A673 (cell line): Measurements from ENCODE around the gene MIPOL1. TPM values are rescaled to one million over a fixed set of nuclear protein-coding genes. Genes with fewer than 3 reads are reported as not detected.

ENCODE experiments used
- BruUV-seq: library from RNA; stranded (reverse); fragments of 400-500 nt; replicated peaks from 2 replicates; lab custom pipeline; 2021; lab: Mats Ljungman, UMichigan
- CTCF ChIA-PET: fragments of 300-600 bp; sonication (Branson Sonifier 250); formaldehyde crosslinking; loops from one replicate; lab custom pipeline; 2022; ENCODE audit warnings: antibody characterized with exemption; lab: Charles Lee
- POLR2A ChIA-PET: fragments of 300-600 bp; sonication (Branson Sonifier 250); formaldehyde crosslinking; loops from one replicate; lab custom pipeline; 2022; ENCODE audit warnings: antibody characterized with exemption; ENCODE audit not compliant: low non-redundant PET; lab: Charles Lee
- DNase-seq: peaks from one replicate; pipeline ENCODE4 v3.0.0-alpha.2; 2015; ENCODE audit warnings: low spot score
- H3K27ac ChIP-seq: fragments of 200-600 bp; sonication (generic); 2 replicates; pipeline ENCODE4 v1.5.1; 2016; ENCODE audit warnings: mixed run types, low read depth, mild to moderate bottlenecking, mixed read lengths, antibody characterized with exemption, low read length; ENCODE audit not compliant: poor library complexity, severe bottlenecking
- H3K27me3 ChIP-seq: fragments of 200-600 bp; sonication (generic); replicated peaks from 2 replicates; pipeline ENCODE4 v1.6.1; 2017; ENCODE audit warnings: mixed run types, low read depth, mild to moderate bottlenecking, mixed read lengths, antibody characterized with exemption, low read length; ENCODE audit not compliant: insufficient read depth, poor library complexity
- H3K36me3 ChIP-seq: fragments of 200-600 bp; sonication (generic); 2 replicates; pipeline ENCODE4 v1.6.1; 2016; ENCODE audit warnings: mixed run types, mild to moderate bottlenecking, mixed read lengths, antibody characterized with exemption, low read length; ENCODE audit not compliant: insufficient read depth, poor library complexity, severe bottlenecking
- H3K4me1 ChIP-seq: fragments of 200-600 bp; sonication (generic); 2 replicates; pipeline ENCODE4 v1.6.1; 2017; ENCODE audit warnings: mixed run types, mild to moderate bottlenecking, mixed read lengths, antibody characterized with exemption, low read length; ENCODE audit not compliant: insufficient read depth, poor library complexity, severe bottlenecking
- H3K4me3 ChIP-seq: fragments of 200-600 bp; sonication (generic); 2 replicates; pipeline ENCODE4 v1.5.1; 2016; ENCODE audit warnings: low read depth, mixed run types, mild to moderate bottlenecking, mixed read lengths, low read length; ENCODE audit not compliant: poor library complexity, severe bottlenecking
- H3K9me3 ChIP-seq: fragments of 200-600 bp; sonication (generic); 2 replicates; pipeline ENCODE4 v1.6.1; 2016; ENCODE audit warnings: mixed run types, low read depth, mild to moderate bottlenecking, mixed read lengths, antibody characterized with exemption, low read length; ENCODE audit not compliant: poor library complexity, severe bottlenecking
- CTCF ChIP-seq: fragments of 300-800, 200-600 bp; sonication (generic); conservative IDR thresholded peaks from 2 replicates; pipeline ENCODE4 v1.5.1; 2017; ENCODE audit warnings: low read depth, mild to moderate bottlenecking, antibody characterized with exemption, low read length, moderate library complexity, mixed read lengths
- EZH2 ChIP-seq: fragments of 200-600 bp; sonication (generic); IDR thresholded peaks from 2 replicates; pipeline ENCODE4 v1.6.1; 2017; ENCODE audit warnings: borderline replicate concordance, low read depth, mild to moderate bottlenecking, mixed read lengths, antibody characterized with exemption, low read length; ENCODE audit not compliant: poor library complexity, severe bottlenecking
- intact Hi-C: fragments of 100-400 bp; cut with micrococcal nuclease; formaldehyde crosslinking; loops from one replicate; pipeline ENCODE4 v1.10.0; 2022; ENCODE audit not compliant: unreplicated experiment
- total RNA-seq: library from RNA; stranded (reverse); gene quantifications from 2 replicates; pipeline ENCODE4 v1.2.3, GENCODE V29; 2021

Gene MIPOL1
- total RNA-seq, 1 experiment from 2014 or later, result 15.0 TPM

DNA sequence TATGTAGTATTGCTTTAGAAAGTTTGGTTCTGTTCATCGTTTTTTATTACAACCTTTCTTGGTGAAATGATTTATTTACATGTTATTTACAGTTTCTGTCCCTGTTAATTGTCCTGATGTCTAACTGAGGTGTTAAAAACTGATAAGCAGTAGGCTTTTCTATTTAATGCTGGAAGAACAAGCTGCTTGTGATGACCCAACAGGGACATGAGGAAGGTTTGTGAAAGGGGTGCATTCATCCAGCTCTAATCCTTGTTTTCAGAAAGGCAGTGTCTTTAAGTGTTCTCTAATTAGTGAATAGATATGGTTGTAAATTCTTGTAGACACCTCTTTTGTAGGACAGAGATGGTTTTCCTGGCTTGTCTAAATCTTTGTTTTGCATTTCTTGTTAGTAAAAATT lies 205.9 kb downstream of the MIPOL1 start:
- H3K4me1 ChIP-seq, result no peaks in the 10 kb centered on the region
- POLR2A ChIA-PET, result no interaction called here
- H3K27ac ChIP-seq, result no peak overlapping the region
- CTCF ChIA-PET, result no interaction called here
- no peak for TF ChIP-seq CTCF
- no peak for TF ChIP-seq EZH2
- no TSS peak for BruUV-seq
- H3K27me3 ChIP-seq, result no peaks in the 10 kb centered on the region
- intact Hi-C loops, result no loop called here
- H3K9me3 ChIP-seq, result no peaks in the 10 kb centered on the region
- no peaks in the 10 kb centered on the region for H3K36me3 ChIP-seq
- no peak overlapping the region for H3K4me3 ChIP-seq
- DNase-seq, result no peak

GRCh38 chr14:37406095-37406494 lies 208.4 kb downstream of the MIPOL1 start:
- no peaks in the 10 kb centered on the region for H3K27me3 ChIP-seq
- BruUV-seq, result no TSS peak
- no peak overlapping the region for H3K27ac ChIP-seq
- no peak for DNase-seq
- ChIA-PET CTCF (no interaction called here), POLR2A (no interaction called here)
- no peaks in the 10 kb centered on the region for H3K9me3 ChIP-seq
- H3K36me3 ChIP-seq, result no peaks in the 10 kb centered on the region
- no peak overlapping the region for H3K4me3 ChIP-seq
- TF ChIP-seq CTCF, result no peak
- no peak for TF ChIP-seq EZH2
- no peaks in the 10 kb centered on the region for H3K4me1 ChIP-seq
- intact Hi-C loops, result no loop called here

GRCh38 chr14:37411079-37411735 lies 213.5 kb downstream of the MIPOL1 start:
- Histone ChIP-seq H3K9me3 (no peaks in the 10 kb centered on the region), H3K36me3 (no peaks in the 10 kb centered on the region), H3K4me3 (no peak overlapping the region), H3K27ac (no peak overlapping the region), H3K27me3 (no peaks in the 10 kb centered on the region), H3K4me1 (no peaks in the 10 kb centered on the region)
- intact Hi-C loops, result no loop called here
- DNase-seq, result no peak
- no TSS peak for BruUV-seq
- POLR2A ChIA-PET, result no interaction called here
- CTCF ChIA-PET, result interaction anchor here (0.5 kb wide), 1 partner anchor 8 kb away, joined by 4 read pairs; no protein-coding TSS in a partner anchor
- TF ChIP-seq CTCF (no peak), EZH2 (no peak)
